IPS-18c (cell line): ENCODE data around the gene CRYBB1.

Experiments
- H3K4me3 ChIP-seq: 2 replicates; pipeline ENCODE4 v1.7.0; 2013; ENCODE audit warnings: low read depth, mild to moderate bottlenecking, low read length, moderate library complexity; ENCODE audit not compliant: insufficient read depth
- H3K9me3 ChIP-seq: one replicate; pipeline ENCODE4 v1.6.1; 2013; ENCODE audit warnings: mild to moderate bottlenecking, low read length, moderate library complexity; ENCODE audit not compliant: control insufficient read depth, insufficient read depth

CRYBB1 gene

GRCh38 chr22:26643418-26644100 lies 25.7 kb upstream of the CRYBB1 start:
- Histone ChIP-seq H3K4me3 (no peak overlapping the region), H3K9me3 (no peaks in the 10 kb centered on the region)

GRCh38 chr22:26642465-26643417 lies 24.9 kb upstream of the CRYBB1 start:
- H3K4me3 ChIP-seq = peak overlapping the region; percentile 16; the same call in 1 of the 2 replicates

GRCh38 chr22:26636296-26636695 lies 18.5 kb upstream of the CRYBB1 start:
- Histone ChIP-seq H3K4me3 (no peak overlapping the region), H3K9me3 (no peaks in the 10 kb centered on the region)

More at GRCh38 chr22:26642465-26643417, 24.9 kb upstream of the CRYBB1 start:
- no peaks in the 10 kb centered on the region for H3K9me3 ChIP-seq

GRCh38 chr22:26635117-26635516 lies 17.3 kb upstream of the CRYBB1 start:
- Histone ChIP-seq H3K4me3 (no peak overlapping the region), H3K9me3 (no peaks in the 10 kb centered on the region)

- H3K4me3 ChIP-seq = no peak overlapping the region
Measured at GRCh38 chr22:26634189-26634588, 16.4 kb upstream of the CRYBB1 start.

GRCh38 chr22:26632422-26633155 lies 14.8 kb upstream of the CRYBB1 start:
- no peaks in the 10 kb centered on the region for H3K9me3 ChIP-seq
- no peak overlapping the region for H3K4me3 ChIP-seq

More at GRCh38 chr22:26634189-26634588, 16.4 kb upstream of the CRYBB1 start:
- H3K9me3 ChIP-seq = no peaks in the 10 kb centered on the region

GRCh38 chr22:26631282-26631681 lies 13.5 kb upstream of the CRYBB1 start:
- H3K9me3 ChIP-seq = no peaks in the 10 kb centered on the region
- no peak overlapping the region for H3K4me3 ChIP-seq

- Histone ChIP-seq H3K9me3 (no peaks in the 10 kb centered on the region), H3K4me3 (no peak overlapping the region)
Measured at GRCh38 chr22:26629988-26630761, 12.3 kb upstream of the CRYBB1 start.

GRCh38 chr22:26624803-26625202 lies 7.0 kb upstream of the CRYBB1 start:
- H3K9me3 ChIP-seq = no peaks in the 10 kb centered on the region
- no peak overlapping the region for H3K4me3 ChIP-seq

- Histone ChIP-seq H3K9me3 (no peaks in the 10 kb centered on the region), H3K4me3 (no peak overlapping the region)
Measured at GRCh38 chr22:26623984-26624383, 6.2 kb upstream of the CRYBB1 start.

GRCh38 chr22:26621663-26622062 lies 3.8 kb upstream of the CRYBB1 start, which contains the start of gene CRYBA4:
TSS of gene CRYBA4 (plus strand) at chr22:26621963. CDS start at chr22:26622597, 634 bp downstream.
- no peak within 1 kb of the TSS for H3K4me3 ChIP-seq
- H3K9me3 ChIP-seq = no peaks in the 10 kb centered on the region

- Histone ChIP-seq H3K4me3 (no peak overlapping the region), H3K9me3 (no peaks in the 10 kb centered on the region)
Measured at GRCh38 chr22:26620197-26620596, 2.4 kb upstream of the CRYBB1 start.

GRCh38 chr22:26619510-26619909 lies 1.7 kb upstream of the CRYBB1 start:
- H3K4me3 ChIP-seq = no peak overlapping the region

GRCh38 chr22:26618455-26618854 lies 628 bp upstream of the CRYBB1 start:
- Histone ChIP-seq H3K4me3 (no peak overlapping the region; the same call in 1 of the 2 replicates), H3K9me3 (no peaks in the 10 kb centered on the region)

More at GRCh38 chr22:26619510-26619909, 1.7 kb upstream of the CRYBB1 start:
- no peaks in the 10 kb centered on the region for H3K9me3 ChIP-seq

- no peaks in the 10 kb centered on the region for H3K9me3 ChIP-seq
- H3K4me3 ChIP-seq = no peak overlapping the region
Measured at GRCh38 chr22:26616650-26617049, 1.2 kb downstream of the CRYBB1 start.

GRCh38 chr22:26615830-26616435 lies 1.9 kb downstream of the CRYBB1 start:
- Histone ChIP-seq H3K4me3 (no peak overlapping the region), H3K9me3 (no peaks in the 10 kb centered on the region)
